Spleen (tissue), 13 donors: ENCODE data around the gene MAP4K2. TPM values are rescaled to one million over a fixed set of nuclear protein-coding genes. Genes with fewer than 3 reads are reported as not detected.

Experiments
- DNase-seq: peaks from one replicate; pipeline ENCODE4 v3.0.0-alpha.2; 2020
- H3K27ac ChIP-seq, 8 donors: fragments of 200-600 bp; sonication (generic) in 7 of 8; 1 replicate in 4 of 8; 2 replicates in 4 of 8; pipeline versions ENCODE4 v1.5.0 to v1.8.0; 2016 to 2021; ENCODE audit warnings: inconsistent platforms in 4 of 8, mild to moderate bottlenecking in 4 of 8, moderate library complexity in 1 of 8
- H3K27me3 ChIP-seq, 7 donors: fragments of 200-600 bp; sonication (generic) in 6 of 7; replicated peaks in 1 of 7; 1 replicate in 4 of 7; 2 replicates in 3 of 7; pipeline versions ENCODE4 v1.5.0 to v1.8.0; 2016 to 2021; ENCODE audit warnings: inconsistent platforms in 3 of 7, mild to moderate bottlenecking in 1 of 7
- H3K36me3 ChIP-seq, 6 donors: fragments of 200-600 bp; sonication (generic) in 5 of 6; 1 replicate in 4 of 6; 2 replicates in 2 of 6; pipeline versions ENCODE4 v1.5.0 to v1.8.0; 2016 to 2021; ENCODE audit warnings: inconsistent platforms in 2 of 6
- H3K4me1 ChIP-seq, 6 donors: fragments of 200-600 bp; sonication (generic) in 5 of 6; 1 replicate in 3 of 6; 2 replicates in 3 of 6; pipeline versions ENCODE4 v1.5.0 to v1.8.0; 2016 to 2021; ENCODE audit warnings: inconsistent platforms in 3 of 6
- H3K4me3 ChIP-seq, 8 donors: fragments of 200-600 bp; sonication (generic) in 7 of 8; 1 replicate in 4 of 8; 2 replicates in 4 of 8; pipeline versions ENCODE4 v1.5.0 to v1.8.0; 2016 to 2021; ENCODE audit warnings: inconsistent platforms in 4 of 8, mild to moderate bottlenecking in 4 of 8, moderate library complexity in 2 of 8
- H3K9me3 ChIP-seq, 8 donors: fragments of 200-600 bp; sonication (generic) in 7 of 8; 1 replicate in 4 of 8; 2 replicates in 4 of 8; pipeline versions ENCODE4 v1.5.0 to v1.8.0; 2016 to 2021; ENCODE audit warnings: inconsistent platforms in 4 of 8
- POLR2A ChIP-seq, 3 donors: fragments of 450-650 bp; IDR thresholded peaks; one replicate each; pipeline ENCODE4 v1.5.1; 2017; ENCODE audit warnings: antibody characterized with exemption in 3 of 3, mild to moderate bottlenecking in 1 of 3
- POLR2AphosphoS5 ChIP-seq, 3 donors: sonication (generic); formaldehyde crosslinking; IDR thresholded peaks; one replicate each; pipeline ENCODE4 v1.5.1; 2017; ENCODE audit warnings: antibody characterized with exemption in 3 of 3
- WGBS, 5 donors: extraction: QIAGEN DNeasy Blood & Tissue Kit in 3 of 5; methylation state at CpG; one replicate each; pipeline versions ENCODE4 v1.1.5 to v1.1.7; 2013 to 2018; 5-methylcytosine and 5-hydroxymethylcytosine counted together
- intact Hi-C: fragments of 100-400 bp; cut with DNase I; formaldehyde crosslinking; loops from one replicate; pipeline ENCODE4 v1.15.0; 2023; ENCODE audit warnings: low total_unique reads
- long read RNA-seq, 2 donors: transcript quantifications; one replicate each; lab custom pipeline, GENCODE V29; 2026
- polyA plus RNA-seq, 3 donors: library from polyadenylated mRNA; stranded (reverse); fragments of 200-250 nt; gene quantifications; one replicate each; pipeline ENCODE4 v1.2.1, GENCODE V29; 2013
- total RNA-seq, 7 donors: library from RNA; depleted of rRNA in 3 of 7; stranded (reverse); fragments of >200 nt in 3 of 7; fragmentation: NEBNext Ultra II Directional in 4 of 7; extraction: Animal tissue kit (Norgen Biotek cat#: 25700) in 4 of 7; gene quantifications; one replicate each; pipeline versions ENCODE4 v1.1.0 to v1.2.1, GENCODE V29; 2016 to 2021
- TF ChIP-seq, protein P1 (sequence below), 11 experiments: fragments of 200-600 bp in 7 of 11; fragments of 450-650 bp in 4 of 11; sonication (generic) in 4 of 11; IDR thresholded peaks in 8 of 11; conservative IDR thresholded peaks in 3 of 11; 1 replicate in 7 of 11; 2 replicates in 4 of 11; pipeline versions ENCODE4 v1.4.0 to v1.8.0; 2016 to 2021; ENCODE audit warnings: antibody characterized with exemption in 11 of 11, inconsistent platforms in 4 of 11, mild to moderate bottlenecking in 1 of 11
- donor health status: healthy with polysubstance abuse.
- donor health status: DM: no; HTN: no; CAD: no; lungs with moderate emphysema.
- donor health status: DM: no; HTN: no; CAD: no.
- donor health status: Bipolar disorder and iron deficiency.
- donor health status: healthy.
- donor health status: DM: no; HTN: no; CAD: no.
- donor health status: DM: yes; HTN: yes; CAD: no.

MAP4K2 gene
- total RNA-seq: 100 to 1,000 TPM in 1 of 7 donors, 10 to 100 TPM in 6; 41.5 to 106 (median 57.4) TPM
- 10 to 100 TPM; 40.8 to 70.8 (median 63.8) TPM for polyA plus RNA-seq
- long read RNA-seq, donor 1: 0 reads
- long read RNA-seq, donor 2: 0 reads

DNA sequence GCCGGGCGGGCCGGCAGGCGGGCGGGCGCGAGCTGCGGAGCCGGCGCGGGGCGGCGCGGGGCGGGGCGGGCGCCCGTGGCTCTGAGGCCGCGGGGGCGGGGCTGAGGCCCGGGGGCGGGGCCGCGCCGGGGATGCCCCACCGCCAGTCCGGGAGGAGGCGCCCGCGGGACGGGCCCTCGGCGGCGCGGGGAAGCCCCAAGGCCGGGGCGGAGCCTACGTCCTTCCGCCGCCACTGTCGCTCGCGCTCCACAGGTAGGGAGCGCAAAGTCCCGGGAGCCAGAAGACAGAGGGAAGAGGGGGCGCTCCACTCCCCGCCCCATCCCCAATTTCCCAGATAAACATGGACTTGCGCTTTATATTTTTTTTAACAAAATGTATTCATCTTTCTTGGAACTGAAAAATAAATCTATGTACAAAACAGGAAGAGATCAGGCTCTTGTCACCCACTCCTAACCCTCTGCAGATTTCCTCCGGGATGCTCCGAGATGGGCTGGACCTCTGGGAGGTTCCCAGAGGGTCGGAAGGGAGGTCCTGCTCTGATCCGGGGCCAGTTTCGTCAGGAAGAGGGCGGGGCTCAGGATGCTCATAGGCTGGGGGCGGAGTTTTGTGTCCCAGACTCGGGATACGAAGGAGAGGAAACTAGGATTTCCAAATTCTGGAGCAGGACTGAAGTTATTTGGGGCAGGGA lies at the start of gene MAP4K2:
MAP4K2 (minus strand) TSS at position 57 of the 688 bp plus-strand sequence. CDS start 65 bp downstream, outside the sequence.
- Histone ChIP-seq H3K4me1 (peaks cover 45 to 85% (median 59%) of the 10 kb centered on the region in 6 donors), H3K27me3 (no peaks in the 10 kb centered on the region), H3K4me3 (peak within 1 kb of the TSS; percentile 56 to 95 (median 70)), H3K9me3 (no peaks in the 10 kb centered on the region), H3K27ac (peak within 1 kb of the TSS; percentile 79 to 94 (median 88)), H3K36me3 (peaks cover 0 to 72% (median 25%) of the 10 kb centered on the region in 6 donors)
- intact Hi-C loops: no loop called here
- no peak for TF ChIP-seq POLR2A (IDR thresholded peaks at IDR 0.05)
- TF ChIP-seq, protein P1, sequence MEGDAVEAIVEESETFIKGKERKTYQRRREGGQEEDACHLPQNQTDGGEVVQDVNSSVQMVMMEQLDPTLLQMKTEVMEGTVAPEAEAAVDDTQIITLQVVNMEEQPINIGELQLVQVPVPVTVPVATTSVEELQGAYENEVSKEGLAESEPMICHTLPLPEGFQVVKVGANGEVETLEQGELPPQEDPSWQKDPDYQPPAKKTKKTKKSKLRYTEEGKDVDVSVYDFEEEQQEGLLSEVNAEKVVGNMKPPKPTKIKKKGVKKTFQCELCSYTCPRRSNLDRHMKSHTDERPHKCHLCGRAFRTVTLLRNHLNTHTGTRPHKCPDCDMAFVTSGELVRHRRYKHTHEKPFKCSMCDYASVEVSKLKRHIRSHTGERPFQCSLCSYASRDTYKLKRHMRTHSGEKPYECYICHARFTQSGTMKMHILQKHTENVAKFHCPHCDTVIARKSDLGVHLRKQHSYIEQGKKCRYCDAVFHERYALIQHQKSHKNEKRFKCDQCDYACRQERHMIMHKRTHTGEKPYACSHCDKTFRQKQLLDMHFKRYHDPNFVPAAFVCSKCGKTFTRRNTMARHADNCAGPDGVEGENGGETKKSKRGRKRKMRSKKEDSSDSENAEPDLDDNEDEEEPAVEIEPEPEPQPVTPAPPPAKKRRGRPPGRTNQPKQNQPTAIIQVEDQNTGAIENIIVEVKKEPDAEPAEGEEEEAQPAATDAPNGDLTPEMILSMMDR (IDR thresholded peaks at IDR 0.05 in 8 of 11, conservative IDR thresholded peaks at IDR 0.05 in 3 of 11): peak in 5 of 11 experiments; percentile 12 to 35 (median 27)
- peak; percentile 65 to 77 (median 77) for TF ChIP-seq POLR2AphosphoS5 (IDR thresholded peaks at IDR 0.05)
- peak; percentile 98 for DNase-seq
- 0 to 1% (median 1%) methylated on average over 23 to 58 of the region's 58 CpGs for WGBS, 5 donors

DNA sequence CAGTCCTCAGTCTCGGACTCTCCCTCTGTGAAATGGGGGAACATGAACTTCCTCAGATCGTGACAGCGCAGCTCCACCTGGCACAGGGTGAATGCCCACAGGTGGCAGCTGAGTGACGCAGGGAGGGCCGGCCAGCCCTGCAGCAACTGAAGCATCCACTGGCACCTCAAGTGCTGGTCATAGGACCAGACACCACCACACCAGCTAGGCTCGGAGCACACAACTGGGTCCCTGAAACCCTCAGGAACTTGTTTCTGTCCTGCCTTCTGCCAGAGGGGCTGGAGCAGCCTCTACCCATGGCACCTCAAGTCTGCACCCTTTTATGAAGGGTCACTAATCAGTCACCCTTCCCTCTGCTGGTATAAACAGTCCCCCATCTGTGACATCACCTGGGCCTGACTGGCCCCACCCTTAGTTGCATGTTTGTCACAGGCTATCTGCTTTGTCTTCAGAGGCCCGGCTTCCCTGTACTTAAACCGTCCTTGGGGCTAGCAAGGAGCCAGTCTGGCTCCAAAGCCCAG lies 48.9 kb upstream of the MAP4K2 start:
- Histone ChIP-seq H3K27me3 (no peaks in the 10 kb centered on the region), H3K4me1 (peaks cover 89 to 100% (median 100%) of the 10 kb centered on the region in 6 donors), H3K36me3 (peaks cover 0 to 57% (median 39%) of the 10 kb centered on the region in 6 donors), H3K4me3 (peak overlapping the region in 2 of 8 donors; percentile 6 to 46), H3K27ac (peak overlapping the region; percentile 72 to 98 (median 92)), H3K9me3 (no peaks in the 10 kb centered on the region)
- intact Hi-C loops: no loop called here
- TF ChIP-seq, protein P1 (IDR thresholded peaks at IDR 0.05 in 8 of 11, conservative IDR thresholded peaks at IDR 0.05 in 3 of 11): no peak
- TF ChIP-seq POLR2AphosphoS5 (IDR thresholded peaks at IDR 0.05) (peak; percentile 50 to 79 (median 56)), POLR2A (IDR thresholded peaks at IDR 0.05) (peak in 1 of 3 donors; percentile 17)
- no peak for DNase-seq
- 43 to 68% (median 67%) methylated on average over 5 to 8 of the region's 8 CpGs for WGBS, 5 donors

DNA sequence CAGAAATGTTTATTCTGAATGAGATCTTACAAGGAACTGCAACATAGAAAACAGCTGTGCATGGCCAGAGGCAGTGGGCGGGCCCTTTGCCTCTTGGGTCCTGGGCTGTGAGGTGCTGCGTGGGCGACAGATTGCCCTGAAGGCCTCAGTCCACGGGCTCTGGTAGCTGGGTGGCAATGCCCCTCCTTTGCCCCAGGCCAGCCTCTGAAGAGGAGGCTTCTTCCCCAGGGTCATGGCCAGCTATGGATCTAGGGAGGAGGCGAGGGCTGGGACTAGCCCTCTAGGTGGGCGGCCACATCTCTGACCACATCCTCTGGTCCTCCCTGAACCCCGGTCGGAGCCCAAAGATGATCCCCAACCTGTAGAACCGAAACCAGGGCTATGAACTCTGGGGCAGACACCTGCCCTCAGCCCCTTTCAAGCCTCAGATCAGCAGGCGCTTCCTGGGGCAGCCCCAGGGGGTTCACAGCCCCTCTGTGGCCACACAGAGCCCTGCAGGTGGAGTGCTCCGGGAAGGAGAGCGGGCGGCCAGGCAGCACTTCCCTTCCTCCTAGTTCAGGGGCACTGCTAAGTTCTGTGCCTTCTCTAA lies 48.1 kb upstream of the MAP4K2 start:
- 28 to 55% (median 35%) methylated on average over 7 to 13 of the region's 13 CpGs for WGBS, 5 donors
- H3K4me1 ChIP-seq: peaks cover 81 to 98% (median 95%) of the 10 kb centered on the region in 6 donors
- H3K9me3 ChIP-seq: no peaks in the 10 kb centered on the region
- intact Hi-C loops: no loop called here
- TF ChIP-seq, protein P1 (IDR thresholded peaks at IDR 0.05 in 8 of 11, conservative IDR thresholded peaks at IDR 0.05 in 3 of 11): peak in 8 of 11 experiments; percentile 25 to 56 (median 42)
- peak in 2 of 3 donors; percentile 77 to 80 for TF ChIP-seq POLR2AphosphoS5 (IDR thresholded peaks at IDR 0.05)
- TF ChIP-seq POLR2A (IDR thresholded peaks at IDR 0.05): no peak
- H3K4me3 ChIP-seq: peak overlapping the region in 3 of 8 donors; percentile 2 to 46 (median 6)
- DNase-seq: peak; percentile 94
- H3K27ac ChIP-seq: peak overlapping the region; percentile 70 to 98 (median 92)
- H3K27me3 ChIP-seq: no peaks in the 10 kb centered on the region
- H3K36me3 ChIP-seq: peaks cover 0 to 49% (median 32%) of the 10 kb centered on the region in 6 donors
